ENCODE measurements around the gene DOK7.

GRCh38 chr4:3520276-3520675, 57.2 kb downstream of the DOK7 start:
- TF ChIP-seq CTCF (IDR thresholded peaks at IDR 0.05) (no peak), POLR2A (IDR thresholded peaks at IDR 0.05) (no peak)
